ENCODE results near the gene ZNF451. TPM values are rescaled to one million over a fixed set of nuclear protein-coding genes. Genes with fewer than 3 reads are reported as not detected.
"Not testable (repeated sequence)": the region's sequence is repeated elsewhere in the genome, so short reads cannot be mapped to it uniquely, and the experiment has no call there.

ZNF451 gene
- total and polyA plus RNA-seq, 4 donors: 5.5 to 108 (median 33.8) TPM

- H3K9ac ChIP-seq (ENCODE audit: low read depth in 1 of 2, low read length in 2 of 2): no peak overlapping the region
- no peaks in the 10 kb centered on the region for H3K27me3 ChIP-seq (ENCODE audit: control insufficient read depth in 4 of 4, insufficient read depth in 4 of 4, low read length in 3 of 4)
- peaks cover 1 to 18% (median 12%) of the 10 kb centered on the region in 4 donors for H3K4me1 ChIP-seq (ENCODE audit: control insufficient read depth in 4 of 4, insufficient read depth in 4 of 4, low read length in 3 of 4)
- H3K27ac ChIP-seq (ENCODE audit: low read depth in 1 of 2, low read length in 2 of 2): no peak overlapping the region
- H3K9me3 ChIP-seq (ENCODE audit: control insufficient read depth in 4 of 4, low read length in 3 of 4): no peaks in the 10 kb centered on the region
- TF ChIP-seq SP1 (IDR thresholded peaks at IDR 0.05): no peak
- no peak for TF ChIP-seq RAD21 (IDR thresholded peaks at IDR 0.05)
- TF ChIP-seq REST (IDR thresholded peaks at IDR 0.05): no peak
- no peak for TF ChIP-seq CTCF (IDR thresholded peaks at IDR 0.05; ENCODE audit: low read depth, low read length, missing input control)
- no peak for TF ChIP-seq HNF4G (IDR thresholded peaks at IDR 0.05)
- TF ChIP-seq GABPA (IDR thresholded peaks at IDR 0.05 in 1 of 2, conservative IDR thresholded peaks at IDR 0.05 in 1 of 2): no peak
- TF ChIP-seq JUND (IDR thresholded peaks at IDR 0.05): no peak
- TF ChIP-seq RXRA (IDR thresholded peaks at IDR 0.05): no peak
- TF ChIP-seq NR2F2 (IDR thresholded peaks at IDR 0.05): no peak
- no peak for TF ChIP-seq ATF3 (IDR thresholded peaks at IDR 0.05)
- TF ChIP-seq FOXA1 (IDR thresholded peaks at IDR 0.05): no peak
- TF ChIP-seq ZBTB33 (IDR thresholded peaks at IDR 0.05): no peak
- TF ChIP-seq HNF4A (conservative IDR thresholded peaks at IDR 0.05): no peak
- TF ChIP-seq EGR1 (IDR thresholded peaks at IDR 0.05; ENCODE audit: low read depth in 2 of 2): no peak
- TF ChIP-seq YY1 (IDR thresholded peaks at IDR 0.05): no peak
- WGBS: 61% methylated on average over 3 of the region's 3 CpGs
- no peak for DNase-seq (ENCODE audit: low spot score)
- H3K4me3 ChIP-seq (ENCODE audit: low read depth in 1 of 3, low read length in 3 of 3): peak overlapping the region; percentile 18 to 68 (median 51)
- H3K36me3 ChIP-seq (ENCODE audit: control insufficient read depth in 4 of 4, insufficient read depth in 3 of 4, low read depth in 1 of 4, low read length in 3 of 4): peaks cover 0 to 6% (median 0%) of the 10 kb centered on the region in 4 donors
Measured at GRCh38 chr6:57089265-57089664, 723 bp upstream of the ZNF451 start.

- H3K4me3 ChIP-seq (ENCODE audit: low read depth in 1 of 3, low read length in 3 of 3): not testable (repeated sequence)
Measured at GRCh38 chr6:57090458-57091067, 575 bp downstream of the ZNF451 start.

GRCh38 chr6:57091375-57091774, 1.4 kb downstream of the ZNF451 start:
- H3K27me3 ChIP-seq (ENCODE audit: control insufficient read depth in 4 of 4, insufficient read depth in 4 of 4, low read length in 3 of 4); H3K9me3 ChIP-seq (ENCODE audit: control insufficient read depth in 4 of 4, low read length in 3 of 4); H3K27ac ChIP-seq (ENCODE audit: low read depth in 1 of 2, low read length in 2 of 2); H3K36me3 ChIP-seq (ENCODE audit: control insufficient read depth in 4 of 4, insufficient read depth in 3 of 4, low read depth in 1 of 4, low read length in 3 of 4); H3K4me3 ChIP-seq (ENCODE audit: low read depth in 1 of 3, low read length in 3 of 3); DNase-seq (ENCODE audit: low spot score); H3K9ac ChIP-seq (ENCODE audit: low read depth in 1 of 2, low read length in 2 of 2): not testable (repeated sequence)
- 93% methylated on average over 7 of the region's 7 CpGs for WGBS
- H3K4me1 ChIP-seq (ENCODE audit: control insufficient read depth in 4 of 4, insufficient read depth in 4 of 4, low read length in 3 of 4): peaks cover 1 to 18% (median 12%) of the 10 kb centered on the region in 4 donors

More at GRCh38 chr6:57090458-57091067, 575 bp downstream of the ZNF451 start:
- not testable (repeated sequence) for H3K9me3 ChIP-seq (ENCODE audit: control insufficient read depth in 4 of 4, low read length in 3 of 4); H3K27me3 ChIP-seq (ENCODE audit: control insufficient read depth in 4 of 4, insufficient read depth in 4 of 4, low read length in 3 of 4); H3K36me3 ChIP-seq (ENCODE audit: control insufficient read depth in 4 of 4, insufficient read depth in 3 of 4, low read depth in 1 of 4, low read length in 3 of 4); H3K9ac ChIP-seq (ENCODE audit: low read depth in 1 of 2, low read length in 2 of 2); DNase-seq (ENCODE audit: low spot score); H3K27ac ChIP-seq (ENCODE audit: low read depth in 1 of 2, low read length in 2 of 2)
- no CpG with 5 or more reads among the region's 27 CpGs for WGBS
- peaks cover 1 to 18% (median 12%) of the 10 kb centered on the region in 4 donors for H3K4me1 ChIP-seq (ENCODE audit: control insufficient read depth in 4 of 4, insufficient read depth in 4 of 4, low read length in 3 of 4)
